HEK293 (cell line): ENCODE results near the gene COL12A1.

Experiments
- CTCF ChIA-PET: fragments of 350-600 bp; formaldehyde crosslinking; extraction: SDS; loops from one replicate; lab custom pipeline; 2021; ENCODE audit warnings: antibody characterized with exemption; lab: Yijun Ruan, JAX
- POLR2A ChIA-PET: fragments of 300-600 bp; formaldehyde crosslinking; extraction: SDS; loops from one replicate; lab custom pipeline; 2020; ENCODE audit warnings: antibody characterized with exemption, inconsistent platforms; lab: Yijun Ruan, JAX
- H3K27ac ChIP-seq: fragments of 200-500 bp; sonication (Bioruptor generic); 2 replicates; pipeline ENCODE4 v1.5.1; 2014; ENCODE audit warnings: low read depth, low read length, control low read depth, inconsistent platforms; ENCODE audit errors: extremely low read depth
- H3K36me3 ChIP-seq, 2 experiments: fragments of 200-500 bp in 1 of 2; sonication (Bioruptor generic) in 1 of 2; 1 replicate in 1 of 2; 2 replicates in 1 of 2; pipeline ENCODE4 v1.5.1; 2014 to 2017; ENCODE audit warnings: inconsistent platforms in 2 of 2, low read length in 2 of 2; ENCODE audit not compliant: control insufficient read depth in 2 of 2, insufficient read depth in 1 of 2
- H3K4me1 ChIP-seq: fragments of 200-500 bp; sonication (Bioruptor generic); 2 replicates; pipeline ENCODE4 v1.5.1; 2014; ENCODE audit warnings: mild to moderate bottlenecking, low read length, inconsistent platforms; ENCODE audit not compliant: control insufficient read depth, insufficient read depth
- H3K4me3 ChIP-seq: 2 replicates; pipeline ENCODE4 v1.5.1; 2011; ENCODE audit warnings: low read depth, mild to moderate bottlenecking, control low read depth, low read length, moderate library complexity
- H3K9me3 ChIP-seq: fragments of 200-500 bp; sonication (Bioruptor generic); 2 replicates; pipeline ENCODE4 v1.5.1; 2014; ENCODE audit warnings: low read depth, low read length, inconsistent platforms; ENCODE audit not compliant: control insufficient read depth, insufficient read depth
- EGR2 ChIP-seq: fragments of 450-650 bp; formaldehyde crosslinking; IDR thresholded peaks from 2 replicates; pipeline ENCODE4 v1.5.1; 2016; ENCODE audit warnings: low read depth, missing biosample characterization, missing genetic modification characterization
- GLI2 ChIP-seq: fragments of 450-650 bp; formaldehyde crosslinking; IDR thresholded peaks from 2 replicates; pipeline ENCODE4; 2017; ENCODE audit warnings: missing biosample characterization, missing genetic modification characterization, low read depth, borderline replicate concordance
- GLIS1 ChIP-seq: fragments of 450-650 bp; formaldehyde crosslinking; IDR thresholded peaks from 2 replicates; pipeline ENCODE4 v1.5.1; 2016; ENCODE audit warnings: missing biosample characterization, missing genetic modification characterization
- KLF8 ChIP-seq: fragments of 450-650 bp; formaldehyde crosslinking; IDR thresholded peaks from 2 replicates; pipeline ENCODE4 v1.5.1; 2016; ENCODE audit warnings: missing biosample characterization, missing genetic modification characterization
- SP7 ChIP-seq: fragments of 450-650 bp; formaldehyde crosslinking; IDR thresholded peaks from 2 replicates; pipeline ENCODE4 v1.5.1; 2016; ENCODE audit warnings: missing biosample characterization, missing genetic modification characterization
- TRIM28 ChIP-seq: IDR thresholded peaks from 2 replicates; pipeline ENCODE4 v1.6.1; 2011; ENCODE audit warnings: low read length, control low read depth, borderline replicate concordance
- TSHZ1 ChIP-seq: fragments of 450-650 bp; formaldehyde crosslinking; IDR thresholded peaks from 2 replicates; pipeline ENCODE4 v1.5.1; 2016; ENCODE audit warnings: missing biosample characterization, missing genetic modification characterization, borderline replicate concordance
- ZIC2 ChIP-seq: fragments of 450-650 bp; formaldehyde crosslinking; IDR thresholded peaks from 2 replicates; pipeline ENCODE4 v1.5.1; 2016; ENCODE audit warnings: missing biosample characterization, missing genetic modification characterization
- ZNF16 ChIP-seq: fragments of 450-650 bp; formaldehyde crosslinking; IDR thresholded peaks from 2 replicates; pipeline ENCODE4 v1.5.1; 2016; ENCODE audit warnings: low read depth, missing biosample characterization, missing genetic modification characterization
- ZNF335 ChIP-seq: fragments of 450-650 bp; formaldehyde crosslinking; conservative IDR thresholded peaks from 2 replicates; pipeline ENCODE4 v1.5.1; 2016; ENCODE audit warnings: missing biosample characterization, missing genetic modification characterization
- ZNF341 ChIP-seq: fragments of 450-650 bp; formaldehyde crosslinking; IDR thresholded peaks from 2 replicates; pipeline ENCODE4; 2016; ENCODE audit warnings: low read depth, missing biosample characterization, missing genetic modification characterization
- ZNF837 ChIP-seq: fragments of 450-650 bp; formaldehyde crosslinking; IDR thresholded peaks from 2 replicates; pipeline ENCODE4 v1.5.1; 2016; ENCODE audit warnings: missing biosample characterization, missing genetic modification characterization
- ZSCAN18 ChIP-seq: fragments of 450-650 bp; formaldehyde crosslinking; IDR thresholded peaks from 2 replicates; pipeline ENCODE4 v1.5.1; 2016; ENCODE audit warnings: missing biosample characterization, missing genetic modification characterization
- TF ChIP-seq, protein P1 (sequence below): fragments of 450-650 bp; formaldehyde crosslinking; IDR thresholded peaks from 2 replicates; pipeline ENCODE4 v1.5.1; 2017; ENCODE audit warnings: missing biosample characterization, mild to moderate bottlenecking, missing genetic modification characterization, moderate library complexity
- TF ChIP-seq, protein P2 (sequence below): fragments of 450-650 bp; formaldehyde crosslinking; IDR thresholded peaks from 2 replicates; pipeline ENCODE4 v1.5.1; 2016; ENCODE audit warnings: missing biosample characterization, missing genetic modification characterization
- TF ChIP-seq, protein P3 (sequence below): fragments of 450-650 bp; formaldehyde crosslinking; IDR thresholded peaks from 2 replicates; pipeline ENCODE4 v1.5.1; 2017; ENCODE audit warnings: missing biosample characterization, missing genetic modification characterization

COL12A1 gene

GRCh38 chr6:75065523-75065922 is 140.3 kb downstream of the COL12A1 start:
- no peaks in the 10 kb centered on the region for H3K36me3 ChIP-seq
- ChIA-PET POLR2A (no interaction called here), CTCF (interaction anchor here (0.5 to 2.7 kb wide), 8 partner anchors 14 to 1327 kb away, joined by 3 to 10 read pairs (median 4); no protein-coding TSS in a partner anchor)

GRCh38 chr6:75052491-75052890 is 153.4 kb downstream of the COL12A1 start:
- ChIA-PET POLR2A (no interaction called here), CTCF (no interaction called here)

More at GRCh38 chr6:75065523-75065922, 140.3 kb downstream of the COL12A1 start:
- TF ChIP-seq ZIC2 (tag by site-specific recombination): peak; percentile 91
- no peak for TF ChIP-seq SP7 (tag by site-specific recombination)
- 0 out of 2 replicates have a peak, but pooled peaks have one; percentile 12 for TF ChIP-seq ZNF341 (tag by site-specific recombination)
- TF ChIP-seq, protein P1, sequence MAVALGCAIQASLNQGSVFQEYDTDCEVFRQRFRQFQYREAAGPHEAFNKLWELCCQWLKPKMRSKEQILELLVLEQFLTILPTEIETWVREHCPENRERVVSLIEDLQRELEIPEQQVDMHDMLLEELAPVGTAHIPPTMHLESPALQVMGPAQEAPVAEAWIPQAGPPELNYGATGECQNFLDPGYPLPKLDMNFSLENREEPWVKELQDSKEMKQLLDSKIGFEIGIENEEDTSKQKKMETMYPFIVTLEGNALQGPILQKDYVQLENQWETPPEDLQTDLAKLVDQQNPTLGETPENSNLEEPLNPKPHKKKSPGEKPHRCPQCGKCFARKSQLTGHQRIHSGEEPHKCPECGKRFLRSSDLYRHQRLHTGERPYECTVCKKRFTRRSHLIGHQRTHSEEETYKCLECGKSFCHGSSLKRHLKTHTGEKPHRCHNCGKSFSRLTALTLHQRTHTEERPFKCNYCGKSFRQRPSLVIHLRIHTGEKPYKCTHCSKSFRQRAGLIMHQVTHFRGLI: peak; percentile 85
- TF ChIP-seq EGR2: 0 out of 2 replicates have a peak, but pooled peaks have one; percentile 11
- TF ChIP-seq GLIS1 (tag by site-specific recombination): peak; percentile 49; the same call in 1 of the 2 replicates
- TF ChIP-seq GLI2 (tag by site-specific recombination): no peak
- TF ChIP-seq, all 188 proteins: peak for 5
- Histone ChIP-seq H3K4me3 (no peak overlapping the region), H3K27ac (no peak overlapping the region), H3K9me3 (no peaks in the 10 kb centered on the region), H3K4me1 (no peaks in the 10 kb centered on the region)

DNA sequence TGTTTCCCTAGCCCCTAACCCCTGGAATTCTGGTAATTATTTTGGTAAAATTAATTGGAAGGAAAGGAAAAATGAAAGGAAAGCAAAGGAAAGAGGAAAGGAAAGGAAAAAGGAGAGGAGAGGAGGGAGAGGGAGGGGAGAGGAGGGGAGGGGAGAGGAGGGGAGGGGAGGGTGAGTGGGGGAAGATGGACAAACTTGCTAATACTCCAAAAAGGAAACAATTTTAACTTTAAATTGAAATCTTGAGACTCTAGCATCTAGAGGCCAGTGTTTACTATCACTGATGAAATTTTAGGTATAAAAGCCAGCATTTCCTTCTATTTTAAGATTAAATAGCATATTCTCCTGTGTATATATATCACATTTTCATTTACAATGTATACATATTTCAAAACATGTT is 156.5 kb downstream of the COL12A1 start:
- CTCF ChIA-PET: no interaction called here
- no peaks in the 10 kb centered on the region for H3K36me3 ChIP-seq
- H3K4me1 ChIP-seq: no peaks in the 10 kb centered on the region
- POLR2A ChIA-PET: no interaction called here
- no peak overlapping the region for H3K27ac ChIP-seq
- no peaks in the 10 kb centered on the region for H3K9me3 ChIP-seq
- no peak overlapping the region for H3K4me3 ChIP-seq
- no peak for TF ChIP-seq ZSCAN18 (tag by site-specific recombination)
- TF ChIP-seq KLF8 (tag by site-specific recombination): no peak
- no peak for TF ChIP-seq ZNF837 (tag by site-specific recombination)
- TF ChIP-seq, protein P2, sequence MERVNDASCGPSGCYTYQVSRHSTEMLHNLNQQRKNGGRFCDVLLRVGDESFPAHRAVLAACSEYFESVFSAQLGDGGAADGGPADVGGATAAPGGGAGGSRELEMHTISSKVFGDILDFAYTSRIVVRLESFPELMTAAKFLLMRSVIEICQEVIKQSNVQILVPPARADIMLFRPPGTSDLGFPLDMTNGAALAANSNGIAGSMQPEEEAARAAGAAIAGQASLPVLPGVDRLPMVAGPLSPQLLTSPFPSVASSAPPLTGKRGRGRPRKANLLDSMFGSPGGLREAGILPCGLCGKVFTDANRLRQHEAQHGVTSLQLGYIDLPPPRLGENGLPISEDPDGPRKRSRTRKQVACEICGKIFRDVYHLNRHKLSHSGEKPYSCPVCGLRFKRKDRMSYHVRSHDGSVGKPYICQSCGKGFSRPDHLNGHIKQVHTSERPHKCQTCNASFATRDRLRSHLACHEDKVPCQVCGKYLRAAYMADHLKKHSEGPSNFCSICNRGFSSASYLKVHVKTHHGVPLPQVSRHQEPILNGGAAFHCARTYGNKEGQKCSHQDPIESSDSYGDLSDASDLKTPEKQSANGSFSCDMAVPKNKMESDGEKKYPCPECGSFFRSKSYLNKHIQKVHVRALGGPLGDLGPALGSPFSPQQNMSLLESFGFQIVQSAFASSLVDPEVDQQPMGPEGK: no peak
- TF ChIP-seq ZNF335 (tag by site-specific recombination): no peak
- TF ChIP-seq, protein P3, sequence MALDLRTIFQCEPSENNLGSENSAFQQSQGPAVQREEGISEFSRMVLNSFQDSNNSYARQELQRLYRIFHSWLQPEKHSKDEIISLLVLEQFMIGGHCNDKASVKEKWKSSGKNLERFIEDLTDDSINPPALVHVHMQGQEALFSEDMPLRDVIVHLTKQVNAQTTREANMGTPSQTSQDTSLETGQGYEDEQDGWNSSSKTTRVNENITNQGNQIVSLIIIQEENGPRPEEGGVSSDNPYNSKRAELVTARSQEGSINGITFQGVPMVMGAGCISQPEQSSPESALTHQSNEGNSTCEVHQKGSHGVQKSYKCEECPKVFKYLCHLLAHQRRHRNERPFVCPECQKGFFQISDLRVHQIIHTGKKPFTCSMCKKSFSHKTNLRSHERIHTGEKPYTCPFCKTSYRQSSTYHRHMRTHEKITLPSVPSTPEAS (tag by site-specific recombination): no peak
- TF ChIP-seq TRIM28: no peak
- TF ChIP-seq ZNF16 (tag by site-specific recombination): no peak

More at GRCh38 chr6:75052491-75052890, 153.4 kb downstream of the COL12A1 start:
- Histone ChIP-seq H3K36me3 (no peaks in the 10 kb centered on the region), H3K9me3 (no peaks in the 10 kb centered on the region), H3K4me1 (no peaks in the 10 kb centered on the region), H3K27ac (no peak overlapping the region), H3K4me3 (no peak overlapping the region)
- TF ChIP-seq TSHZ1 (tag by site-specific recombination): no peak
